Activated naive CD4-positive, alpha-beta T cell treated with anti-CD3 and anti-CD28 coated beads for 36 hours (primary cell): ENCODE measurements around the gene UBE2Q2. TPM values are rescaled to one million over a fixed set of nuclear protein-coding genes. Genes with fewer than 3 reads are reported as not detected.

ENCODE experiments used
- CTCF ChIA-PET: fragments of 350-600 bp; sonication (Branson Sonifier 250); formaldehyde crosslinking; loops from one replicate; lab custom pipeline; 2021; ENCODE audit warnings: antibody characterized with exemption; lab: Charles Lee
- DNase-seq: peaks from one replicate; pipeline ENCODE4 v3.0.0-alpha.2; 2020
- H3K27ac Mint-ChIP-seq: one replicate; pipeline ENCODE4 v1.8.0; 2021; ENCODE audit warnings: mild to moderate bottlenecking, mixed read lengths
- H3K27me3 Mint-ChIP-seq: one replicate; pipeline ENCODE4 v1.8.0; 2021; ENCODE audit warnings: low read depth, mixed read lengths
- H3K36me3 Mint-ChIP-seq: one replicate; pipeline ENCODE4 v1.8.0; 2021; ENCODE audit warnings: low read depth, mixed read lengths
- H3K4me1 Mint-ChIP-seq: one replicate; pipeline ENCODE4 v1.8.0; 2021; ENCODE audit warnings: low read depth, mixed read lengths
- H3K4me3 Mint-ChIP-seq: one replicate; pipeline ENCODE4 v1.8.0; 2021; ENCODE audit warnings: mild to moderate bottlenecking, moderate library complexity, mixed read lengths
- H3K9me3 Mint-ChIP-seq: one replicate; pipeline ENCODE4 v1.8.0; 2021; ENCODE audit warnings: mixed read lengths
- intact Hi-C: fragments of 100-400 bp; cut with micrococcal nuclease; formaldehyde crosslinking; loops from one replicate; pipeline ENCODE4 v1.15.1; 2023
- total RNA-seq, 2 experiments: library from RNA; stranded (reverse); gene quantifications; one replicate each; pipeline ENCODE4 v1.2.3, GENCODE V29; 2021

UBE2Q2 gene
- total RNA-seq, 2 experiments from 2014 or later = 14.7 to 15.4 TPM

DNA sequence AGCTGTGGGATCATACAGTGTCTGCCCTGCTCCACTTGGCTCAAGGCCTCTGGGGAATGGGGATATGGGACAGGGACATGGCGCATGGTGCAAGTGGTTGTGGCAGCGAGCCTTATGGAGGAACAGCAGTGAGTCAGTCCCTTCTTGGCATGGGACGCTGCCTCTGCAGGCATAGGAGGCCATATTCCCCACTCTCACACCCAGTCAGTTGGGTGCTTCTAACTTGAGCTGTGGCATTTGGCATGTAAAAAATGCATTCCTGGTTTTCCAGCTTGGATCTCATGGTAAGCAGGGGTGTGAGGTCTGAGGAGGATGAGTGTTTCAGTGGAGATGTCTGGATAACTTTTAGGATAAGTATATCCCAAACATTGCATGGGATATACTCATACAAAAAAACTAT is 31.6 kb upstream of the UBE2Q2 start:
- intact Hi-C loops = loop anchor here (2.0 kb wide), 1 partner anchor 327 kb away; no protein-coding TSS in a partner anchor
- no peaks in the 10 kb centered on the region for H3K36me3 Mint-ChIP-seq
- peaks cover 4% of the 10 kb centered on the region for H3K4me1 Mint-ChIP-seq
- no peak overlapping the region for H3K4me3 Mint-ChIP-seq
- DNase-seq = no peak
- H3K27ac Mint-ChIP-seq = no peak overlapping the region
- H3K9me3 Mint-ChIP-seq = no peaks in the 10 kb centered on the region
- CTCF ChIA-PET = interaction anchor here (0.6 to 3.1 kb wide), 3 partner anchors 9 to 328 kb away, joined by 3 to 22 read pairs (median 10); no protein-coding TSS in a partner anchor
- no peaks in the 10 kb centered on the region for H3K27me3 Mint-ChIP-seq

GRCh38 chr15:75814794-75815193 is 28.5 kb upstream of the UBE2Q2 start:
- Mint-ChIP-seq H3K36me3 (no peaks in the 10 kb centered on the region), H3K27ac (no peak overlapping the region), H3K4me1 (peaks cover 11% of the 10 kb centered on the region), H3K9me3 (no peaks in the 10 kb centered on the region), H3K4me3 (no peak overlapping the region), H3K27me3 (no peaks in the 10 kb centered on the region)
- CTCF ChIA-PET = interaction anchor here (0.7 kb wide), 1 partner anchor 12 kb away, joined by 3 read pairs; no protein-coding TSS in a partner anchor
- intact Hi-C loops = no loop called here
- DNase-seq = no peak

GRCh38 chr15:75815811-75816719 is 27.2 kb upstream of the UBE2Q2 start:
- Mint-ChIP-seq H3K9me3 (no peaks in the 10 kb centered on the region), H3K36me3 (no peaks in the 10 kb centered on the region), H3K4me3 (no peak overlapping the region), H3K4me1 (peaks cover 11% of the 10 kb centered on the region), H3K27ac (no peak overlapping the region), H3K27me3 (no peaks in the 10 kb centered on the region)
- no peak for DNase-seq
- intact Hi-C loops = no loop called here
- CTCF ChIA-PET = interaction anchor here (1.2 to 2.1 kb wide), 2 partner anchors 14 to 323 kb away, joined by 4 to 10 read pairs; no protein-coding TSS in a partner anchor

DNA sequence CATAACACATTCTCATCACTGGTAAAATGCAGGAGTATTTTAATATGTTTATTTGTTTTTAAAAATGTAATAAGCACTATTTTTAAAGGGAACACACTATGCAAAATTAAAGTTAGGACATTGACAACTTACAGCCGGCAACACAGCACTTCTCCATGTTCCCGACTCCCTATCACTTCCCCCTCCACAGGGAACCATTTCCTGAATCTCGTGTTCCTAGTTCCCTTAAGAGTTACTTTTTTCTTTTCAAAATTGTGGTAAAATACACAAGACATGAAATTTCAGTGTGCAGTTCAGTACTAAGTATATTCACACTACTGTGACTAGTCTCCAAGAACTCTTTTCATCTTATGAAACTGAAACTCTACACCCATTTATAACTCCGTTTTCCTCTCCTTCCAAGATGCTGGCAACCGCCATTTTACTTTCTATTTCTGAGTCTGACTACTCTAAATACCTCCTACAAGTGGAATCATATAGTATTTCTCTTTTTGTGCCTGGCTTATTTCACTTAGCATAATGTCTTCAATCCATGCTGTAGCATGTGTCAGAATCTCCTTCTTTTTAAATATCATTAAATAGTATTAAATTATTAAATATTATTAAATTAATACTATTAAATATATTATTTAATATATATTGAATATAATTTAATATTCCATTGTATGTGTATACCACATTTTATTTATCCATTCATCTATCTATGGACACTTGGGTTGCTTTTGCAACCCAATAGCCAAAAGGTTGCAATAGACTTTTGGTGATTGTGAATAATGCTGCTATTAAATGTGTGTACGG is 25.9 kb upstream of the UBE2Q2 start:
- Mint-ChIP-seq H3K36me3 (no peaks in the 10 kb centered on the region), H3K4me1 (peaks cover 11% of the 10 kb centered on the region), H3K9me3 (no peaks in the 10 kb centered on the region), H3K27ac (no peak overlapping the region), H3K4me3 (no peak overlapping the region), H3K27me3 (no peaks in the 10 kb centered on the region)
- intact Hi-C loops = no loop called here
- DNase-seq = peak; percentile 28
- CTCF ChIA-PET = interaction anchor here (2.1 kb wide), 1 partner anchor 15 kb away, joined by 10 read pairs; no protein-coding TSS in a partner anchor

DNA sequence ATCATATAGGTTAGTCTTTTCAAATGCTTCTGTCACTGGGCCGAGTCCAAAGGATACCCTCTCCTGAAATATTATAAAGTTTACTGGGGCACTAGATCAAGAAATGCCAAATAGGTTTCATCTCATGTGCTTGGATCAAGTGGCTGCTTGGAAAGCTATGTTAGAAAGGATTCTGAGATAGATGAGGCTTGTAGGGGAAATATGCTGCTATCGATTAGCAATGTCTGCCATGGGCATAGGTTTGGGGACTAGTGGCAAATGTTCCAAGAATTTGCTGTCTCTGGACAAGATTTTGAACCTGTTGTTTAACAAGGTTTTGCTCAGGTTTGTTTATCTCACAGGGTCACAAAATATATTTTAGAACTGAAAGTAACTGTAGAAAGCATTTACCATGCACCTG is 23.0 kb upstream of the UBE2Q2 start:
- intact Hi-C loops = no loop called here
- Mint-ChIP-seq H3K27me3 (no peaks in the 10 kb centered on the region), H3K36me3 (no peaks in the 10 kb centered on the region), H3K4me1 (peaks cover 11% of the 10 kb centered on the region), H3K27ac (no peak overlapping the region), H3K9me3 (no peaks in the 10 kb centered on the region), H3K4me3 (no peak overlapping the region)
- CTCF ChIA-PET = interaction anchor here (1.5 kb wide), 1 partner anchor 10 kb away, joined by 4 read pairs; no protein-coding TSS in a partner anchor
- DNase-seq = no peak

GRCh38 chr15:75821786-75822345 is 21.4 kb upstream of the UBE2Q2 start:
- CTCF ChIA-PET = interaction anchor here (0.7 to 1.3 kb wide), 2 partner anchors 8 to 10 kb away, joined by 3 to 10 read pairs; no protein-coding TSS in a partner anchor
- Mint-ChIP-seq H3K27ac (no peak overlapping the region), H3K9me3 (no peaks in the 10 kb centered on the region), H3K4me1 (peaks cover 5% of the 10 kb centered on the region), H3K4me3 (no peak overlapping the region), H3K27me3 (no peaks in the 10 kb centered on the region), H3K36me3 (no peaks in the 10 kb centered on the region)
- no peak for DNase-seq
- intact Hi-C loops = no loop called here

- Mint-ChIP-seq H3K27me3 (no peaks in the 10 kb centered on the region), H3K36me3 (no peaks in the 10 kb centered on the region), H3K27ac (no peak overlapping the region), H3K9me3 (no peaks in the 10 kb centered on the region), H3K4me1 (no peaks in the 10 kb centered on the region), H3K4me3 (no peak overlapping the region)
- intact Hi-C loops = no loop called here
- DNase-seq = no peak
- CTCF ChIA-PET = interaction anchor here (1.3 kb wide), 1 partner anchor 9 kb away, joined by 3 read pairs; no protein-coding TSS in a partner anchor
Observed at GRCh38 chr15:75822685-75823278, 20.5 kb upstream of the UBE2Q2 start.

- intact Hi-C loops = no loop called here
- Mint-ChIP-seq H3K9me3 (no peaks in the 10 kb centered on the region), H3K36me3 (no peaks in the 10 kb centered on the region), H3K27ac (no peak overlapping the region), H3K27me3 (peaks cover 3% of the 10 kb centered on the region), H3K4me1 (no peaks in the 10 kb centered on the region), H3K4me3 (no peak overlapping the region)
- CTCF ChIA-PET = no interaction called here
- DNase-seq = no peak
Observed at GRCh38 chr15:75823860-75824613, 19.2 kb upstream of the UBE2Q2 start.

GRCh38 chr15:75827691-75828090 is 15.6 kb upstream of the UBE2Q2 start:
- Mint-ChIP-seq H3K27me3 (peaks cover 3% of the 10 kb centered on the region), H3K4me1 (no peaks in the 10 kb centered on the region), H3K4me3 (no peak overlapping the region), H3K9me3 (no peaks in the 10 kb centered on the region), H3K27ac (no peak overlapping the region), H3K36me3 (no peaks in the 10 kb centered on the region)
- CTCF ChIA-PET = interaction anchor here (1.6 kb wide), 1 partner anchor 26 kb away, joined by 4 read pairs; no protein-coding TSS in a partner anchor
- no peak for DNase-seq
- intact Hi-C loops = no loop called here

DNA sequence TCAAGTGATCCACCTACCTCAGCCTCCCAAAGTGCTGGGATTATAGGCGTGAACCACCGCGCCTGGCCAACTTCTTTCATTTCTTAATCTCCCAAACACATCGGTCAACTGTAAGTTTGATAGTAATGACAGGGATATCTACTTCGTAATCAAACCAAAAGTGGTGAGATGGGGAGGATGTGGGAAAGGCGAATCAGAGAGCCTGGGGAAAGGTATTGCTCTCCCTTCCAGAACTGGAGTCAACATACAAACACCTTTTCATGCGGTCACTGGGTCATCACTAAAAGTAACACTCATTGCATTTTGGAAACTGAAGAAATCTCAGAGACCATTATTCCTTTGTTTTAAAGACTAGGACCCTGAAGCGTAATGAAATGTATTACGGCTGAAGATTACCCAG is 14.8 kb upstream of the UBE2Q2 start:
- Mint-ChIP-seq H3K27ac (no peak overlapping the region), H3K4me3 (no peak overlapping the region), H3K36me3 (no peaks in the 10 kb centered on the region), H3K27me3 (peaks cover 3% of the 10 kb centered on the region), H3K9me3 (no peaks in the 10 kb centered on the region), H3K4me1 (no peaks in the 10 kb centered on the region)
- DNase-seq = no peak
- CTCF ChIA-PET = interaction anchor here (1.6 kb wide), 1 partner anchor 27 kb away, joined by 4 read pairs; no protein-coding TSS in a partner anchor
- intact Hi-C loops = no loop called here
